Stimulated activated CD4-positive, alpha-beta T cell treated with anti-CD3 and anti-CD28 coated beads, TNF-alpha, amount 100 ng/mL, for 48 hours (primary cell): ENCODE data around the gene KRTAP10-2.
A peak's percentile ranks its signal among the peaks of the same experiment; 100 is the strongest.
"Not testable (repeated sequence)": the region's sequence is repeated elsewhere in the genome, so short reads cannot be mapped to it uniquely, and the experiment has no call there.

Experiments
- DNase-seq, 3 donors: peaks; one replicate each; pipeline ENCODE4 v3.0.0-alpha.2; 2020; ENCODE audit warnings: low read depth in 3 of 3

KRTAP10-2 gene, protein sequence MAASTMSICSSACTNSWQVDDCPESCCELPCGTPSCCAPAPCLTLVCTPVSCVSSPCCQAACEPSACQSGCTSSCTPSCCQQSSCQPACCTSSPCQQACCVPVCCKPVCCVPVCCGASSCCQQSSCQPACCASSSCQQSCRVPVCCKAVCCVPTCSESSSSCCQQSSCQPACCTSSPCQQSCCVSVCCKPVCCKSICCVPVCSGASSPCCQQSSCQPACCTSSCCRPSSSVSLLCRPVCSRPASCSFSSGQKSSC

DNA sequence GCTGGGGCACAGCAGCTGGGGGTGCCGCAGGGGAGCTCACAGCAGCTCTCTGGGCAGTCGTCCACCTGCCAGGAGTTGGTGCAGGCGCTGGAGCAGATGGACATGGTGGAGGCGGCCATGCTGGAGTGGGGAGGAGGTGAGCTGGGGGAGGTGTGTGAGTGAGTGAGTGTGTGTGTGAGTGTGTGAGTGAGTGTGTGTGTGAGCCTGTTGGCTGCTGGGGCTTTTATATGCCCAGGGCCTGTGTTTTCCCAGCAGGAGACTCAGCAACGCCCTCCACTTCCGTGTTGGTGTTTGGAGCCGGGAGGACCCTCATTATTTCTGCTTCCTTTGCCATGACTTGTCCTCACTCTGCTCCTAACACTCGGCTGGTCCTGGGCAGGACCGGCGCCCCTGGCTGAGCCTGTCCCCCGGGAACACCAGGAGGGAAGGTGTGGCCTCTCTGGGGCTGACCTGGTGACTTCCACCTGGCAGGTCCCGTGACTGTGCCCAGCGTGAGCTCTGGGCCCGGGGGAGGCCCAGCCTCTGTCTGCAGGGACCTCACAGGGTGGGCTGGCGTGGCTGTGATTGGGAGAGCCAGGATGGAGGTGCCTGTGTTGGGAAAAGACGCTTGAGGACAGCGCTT is at the start of gene KRTAP10-2:
Gene KRTAP10-2, minus strand, starts transcription at position 166 of the 622 bp plus-strand sequence. Its CDS starts 47 bp downstream, at position 119.
- no peak for DNase-seq

DNA sequence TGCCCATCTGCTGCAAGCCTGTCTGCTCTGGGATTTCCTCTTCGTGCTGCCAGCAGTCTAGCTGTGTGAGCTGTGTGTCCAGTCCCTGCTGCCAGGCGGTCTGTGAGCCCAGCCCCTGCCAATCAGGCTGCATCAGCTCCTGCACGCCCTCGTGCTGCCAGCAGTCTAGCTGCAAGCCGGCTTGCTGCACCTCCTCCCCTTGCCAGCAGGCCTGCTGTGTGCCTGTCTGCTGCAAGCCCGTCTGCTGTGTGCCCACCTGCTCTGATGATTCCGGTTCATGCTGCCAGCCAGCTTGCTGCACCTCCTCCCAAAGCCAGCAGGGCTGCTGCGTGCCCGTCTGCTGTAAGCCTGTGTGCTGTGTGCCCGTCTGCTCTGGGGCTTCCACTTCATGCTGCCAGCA is 49.8 kb upstream of the KRTAP10-2 start:
- DNase-seq, result not testable (repeated sequence)

DNA sequence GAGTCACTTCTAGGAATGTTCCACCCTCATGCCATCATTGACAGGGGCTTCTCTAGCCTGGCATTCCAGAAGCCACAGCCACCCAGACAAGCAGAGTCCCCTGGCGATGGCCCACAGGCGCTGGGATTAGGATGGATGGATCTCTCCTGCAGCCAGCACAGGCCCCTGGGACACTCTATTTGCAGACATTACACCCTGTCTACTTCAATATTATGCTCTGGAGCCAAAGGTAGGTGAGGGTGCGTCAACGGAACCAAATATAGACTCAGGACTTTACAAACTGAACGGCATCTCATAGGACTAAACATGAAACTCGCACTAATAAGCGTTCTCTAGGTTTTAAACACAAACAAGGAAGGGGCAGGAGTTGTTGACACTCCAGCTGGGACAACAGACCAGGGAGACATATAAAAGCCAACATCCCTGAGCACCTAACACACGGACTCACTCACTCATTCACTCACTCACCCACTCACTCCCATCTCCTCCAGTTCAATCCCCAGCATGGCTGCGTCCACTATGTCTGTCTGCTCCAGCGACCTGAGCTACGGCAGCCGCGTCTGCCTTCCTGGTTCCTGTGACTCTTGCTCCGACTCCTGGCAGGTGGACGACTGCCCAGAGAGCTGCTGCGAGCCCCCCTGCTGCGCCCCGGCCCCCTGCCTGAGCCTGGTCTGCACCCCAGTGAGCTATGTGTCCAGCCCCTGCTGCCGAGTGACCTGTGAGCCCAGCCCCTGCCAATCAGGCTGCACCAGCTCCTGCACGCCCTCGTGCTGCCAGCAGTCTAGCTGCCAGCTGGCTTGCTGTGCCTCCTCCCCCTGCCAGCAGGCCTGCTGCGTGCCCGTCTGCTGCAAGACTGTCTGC is 49.0 kb upstream of the KRTAP10-2 start, which contains the start of gene KRTAP10-7:
Gene KRTAP10-7, plus strand, starts transcription at position 480 of the 861 bp plus-strand sequence. Its CDS starts 25 bp downstream, at position 505.
- DNase-seq, result not testable (repeated sequence)

DNA sequence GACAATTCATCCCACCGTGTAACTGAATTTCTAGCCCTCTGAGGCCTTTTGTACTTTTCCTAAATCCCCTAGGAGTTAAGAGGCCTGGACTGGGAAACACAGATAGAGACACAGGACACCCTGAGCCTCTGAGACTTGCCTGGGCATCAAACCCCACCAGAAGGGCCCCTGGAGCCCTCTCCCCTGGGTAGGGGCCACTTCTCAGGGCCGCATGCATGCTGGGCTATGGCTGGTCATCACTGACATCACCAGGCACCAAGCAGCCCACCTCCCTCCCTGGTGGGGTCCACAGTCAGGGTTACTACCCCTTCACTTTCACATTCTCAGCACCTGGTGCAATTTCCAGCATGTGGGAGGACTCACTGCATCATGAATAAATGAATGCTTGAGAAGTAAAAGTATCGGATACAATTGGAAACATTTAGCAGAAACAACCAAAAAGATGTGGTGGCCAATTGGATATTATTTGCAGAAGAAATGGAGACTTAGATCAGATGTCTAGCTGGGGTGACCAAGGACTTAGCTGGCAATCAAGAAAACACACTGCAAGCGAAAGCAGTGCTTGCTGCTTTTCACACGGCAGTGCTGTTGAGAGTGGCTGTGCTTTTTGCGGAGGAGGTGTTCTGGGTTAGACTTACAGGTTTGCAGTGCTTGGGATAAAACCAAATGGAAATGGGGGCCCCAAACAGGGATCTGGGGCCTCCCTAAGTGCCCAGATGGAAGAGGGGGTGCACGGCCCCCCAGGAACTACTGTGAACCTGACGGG is 48.1 kb upstream of the KRTAP10-2 start:
- DNase-seq, result no peak

DNA sequence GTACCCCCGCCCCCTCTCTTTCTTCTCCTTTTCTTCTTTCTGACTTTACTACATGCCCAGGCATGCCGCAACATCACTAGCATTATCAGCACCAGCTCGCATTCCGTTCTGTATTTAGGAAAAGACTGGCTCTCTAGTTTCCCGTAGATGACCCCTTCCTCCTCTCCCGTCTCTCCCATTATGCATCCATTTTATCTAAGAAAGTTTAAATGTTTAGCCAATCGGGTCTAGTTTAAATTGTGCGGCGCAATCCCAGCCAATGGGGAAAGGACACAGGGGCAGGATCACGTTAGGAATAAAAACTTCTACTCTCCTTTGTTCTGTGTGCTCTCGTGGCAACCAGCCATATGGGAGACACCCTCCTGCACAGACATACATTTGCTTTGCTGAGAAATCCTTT is 46.8 kb upstream of the KRTAP10-2 start:
- no peak for DNase-seq

DNA sequence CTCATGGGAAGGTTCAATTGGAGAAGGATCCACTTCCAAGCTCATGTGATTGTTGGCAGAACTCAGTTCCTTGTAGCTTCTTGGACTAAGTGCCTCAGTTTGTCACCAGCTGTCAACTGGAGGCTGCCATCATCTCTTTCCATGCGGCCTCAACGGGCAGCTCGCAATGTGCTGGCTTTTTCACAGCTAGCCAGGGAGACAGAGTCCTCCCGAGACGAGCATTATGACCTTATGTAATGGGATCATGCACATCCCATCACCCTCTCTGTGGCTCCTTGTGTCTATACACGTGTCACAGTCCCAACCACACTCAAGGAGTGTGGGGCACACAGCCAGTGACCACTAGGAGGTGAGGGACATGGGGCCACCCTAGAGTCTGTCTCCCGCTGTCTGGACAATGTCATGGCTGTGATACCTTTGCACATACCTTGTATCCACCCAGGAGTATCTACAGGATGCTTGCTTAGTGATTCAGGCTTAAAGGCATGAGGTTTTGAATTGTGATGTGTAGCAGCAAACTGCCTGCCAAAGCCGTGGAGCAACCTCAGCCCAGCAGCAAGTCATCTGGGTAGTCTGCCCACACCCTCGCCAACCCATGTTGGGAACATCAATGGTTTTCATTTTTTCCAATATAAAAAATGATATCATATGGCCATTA is 44.9 kb upstream of the KRTAP10-2 start:
- DNase-seq, result no peak

DNA sequence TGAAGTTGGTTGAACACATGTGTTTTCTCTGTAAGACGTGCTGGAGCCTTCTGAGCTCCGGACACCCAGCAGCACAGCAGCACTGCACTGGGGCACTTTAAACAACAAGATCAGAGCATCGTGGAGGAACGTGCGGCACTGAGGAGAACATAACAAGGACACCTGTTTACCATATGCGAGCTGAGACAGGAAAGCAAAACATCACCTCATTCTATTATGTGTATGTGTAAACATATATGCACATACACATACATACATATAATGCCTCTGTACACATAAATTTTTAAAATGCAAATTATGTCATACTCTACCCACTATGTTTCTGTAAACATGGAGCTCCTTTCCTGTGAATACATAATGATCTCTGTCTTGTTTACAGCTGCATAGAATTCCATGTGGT is 44.2 kb upstream of the KRTAP10-2 start:
- no peak for DNase-seq

DNA sequence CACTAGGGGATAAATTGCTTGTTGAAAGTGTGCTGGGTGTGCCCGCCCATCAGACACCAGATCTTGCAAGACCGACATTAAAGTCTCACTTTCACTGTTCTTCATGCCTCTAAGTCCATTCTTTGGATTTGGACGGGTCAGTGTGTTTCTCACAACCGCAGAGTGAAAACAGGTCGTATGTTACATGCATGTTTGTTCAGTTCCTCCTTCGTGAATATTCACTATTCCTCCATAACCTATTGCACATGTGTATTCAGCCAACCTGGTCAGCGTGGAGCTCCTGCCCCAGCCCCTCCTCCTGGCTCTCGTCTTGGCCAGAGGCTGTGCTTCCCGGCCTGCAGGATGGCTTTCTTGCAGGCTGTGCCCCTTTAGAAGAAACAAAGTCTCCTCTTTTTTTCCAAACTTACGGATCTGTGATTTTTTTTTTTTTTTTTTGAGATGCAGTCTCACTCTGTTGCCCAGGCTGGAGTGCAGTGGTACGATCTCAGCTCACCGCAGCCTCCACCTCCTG is 43.2 kb upstream of the KRTAP10-2 start:
- no peak for DNase-seq

DNA sequence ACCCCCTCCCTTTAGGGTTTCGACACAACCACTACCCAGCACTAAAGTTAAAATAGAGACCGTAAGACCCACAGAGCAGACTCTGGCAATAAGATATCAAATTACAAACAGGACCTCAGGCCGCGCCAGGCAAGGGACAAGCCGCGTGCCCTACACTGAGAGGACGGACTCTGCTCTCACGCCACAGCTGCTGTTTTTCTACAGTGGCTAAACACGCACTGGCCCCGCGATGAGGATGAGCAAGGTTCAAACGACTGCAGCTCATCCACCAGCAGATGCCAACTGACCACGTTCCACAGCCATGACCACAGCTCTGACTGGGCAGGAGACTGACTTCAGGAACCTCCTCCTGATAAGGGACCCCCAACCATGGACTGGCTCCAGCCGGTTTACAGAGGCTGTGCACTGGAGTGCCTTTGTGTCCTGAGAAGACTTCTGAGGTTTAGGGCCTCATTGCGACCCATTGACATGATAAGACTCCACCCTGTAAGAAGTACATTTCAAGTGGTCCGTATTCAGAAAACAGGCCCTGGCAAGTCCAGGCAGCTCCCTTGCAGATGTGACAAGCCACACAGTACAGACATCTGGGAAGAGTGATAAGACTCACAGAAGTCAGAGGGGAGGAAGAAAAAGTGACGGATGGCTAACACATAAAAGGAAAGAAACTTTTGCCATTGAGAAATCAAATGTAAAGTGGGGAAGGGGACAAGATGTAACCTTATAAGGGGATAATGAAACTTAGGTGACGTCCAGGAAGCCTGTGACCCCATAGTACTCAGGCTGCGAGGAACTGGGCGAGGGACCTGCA is 42.5 kb upstream of the KRTAP10-2 start:
- DNase-seq, result no peak

DNA sequence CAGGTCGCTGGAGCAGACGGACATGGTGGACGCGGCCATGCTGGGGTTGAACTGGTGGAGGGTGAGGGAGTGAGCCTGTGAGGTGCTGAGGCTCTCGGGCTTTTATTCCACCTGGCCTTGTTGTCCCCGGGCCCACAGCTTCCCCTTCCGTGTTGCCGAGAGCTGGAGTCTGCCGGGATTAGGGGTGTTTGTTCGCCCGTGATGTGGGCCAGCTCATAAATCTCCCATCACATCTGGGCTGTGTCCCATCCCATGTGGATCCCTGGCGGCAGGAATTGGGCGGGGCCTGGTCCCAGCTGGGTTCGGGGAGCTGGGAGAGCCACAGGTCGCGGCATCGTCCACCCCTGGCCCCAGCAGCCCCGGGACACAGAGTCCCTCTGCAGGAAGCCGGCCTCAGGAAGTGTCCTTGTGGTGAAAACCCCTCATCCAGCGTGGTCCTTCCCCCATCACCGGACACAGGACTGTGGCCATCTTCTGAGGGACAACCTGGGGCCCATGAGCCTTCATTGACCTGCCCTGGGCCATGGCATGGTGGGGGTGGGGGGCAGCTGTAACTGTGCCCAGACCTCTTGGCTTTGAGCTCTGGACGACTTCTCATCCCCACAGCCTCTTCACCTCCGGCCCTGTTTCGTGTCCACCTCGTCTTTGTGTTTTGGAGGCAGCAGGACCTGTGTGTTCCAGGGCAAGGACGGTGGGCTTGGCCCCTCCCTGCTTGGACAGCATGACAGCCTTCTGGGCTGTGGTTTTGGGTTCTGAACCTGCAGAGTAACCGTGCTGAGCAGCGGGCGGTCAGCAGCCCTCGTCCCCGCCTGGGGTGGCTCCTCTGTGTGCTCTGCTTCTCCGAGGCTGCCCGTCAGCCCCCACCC is 41.4 kb upstream of the KRTAP10-2 start, which contains the start of gene KRTAP10-6:
Gene KRTAP10-6, minus strand, starts transcription at position 60 of the 866 bp plus-strand sequence. Its CDS starts 21 bp downstream, at position 39.
- DNase-seq, result no peak

DNA sequence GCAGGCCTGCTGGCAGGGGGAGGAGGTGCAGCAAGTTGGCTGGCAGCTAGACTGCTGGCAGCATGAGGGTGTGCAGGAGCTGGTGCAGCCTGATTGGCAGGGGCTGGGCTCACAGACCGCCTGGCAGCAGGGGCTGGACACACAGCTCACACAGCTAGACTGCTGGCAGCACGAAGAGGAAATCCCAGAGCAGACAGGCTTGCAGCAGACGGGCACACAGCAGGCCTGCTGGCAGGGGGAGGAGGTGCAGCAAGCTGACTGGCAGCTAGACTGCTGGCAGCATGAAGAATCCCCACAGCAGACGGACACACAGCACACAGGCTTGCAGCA is 40.5 kb upstream of the KRTAP10-2 start:
- DNase-seq, result not testable (repeated sequence)

DNA sequence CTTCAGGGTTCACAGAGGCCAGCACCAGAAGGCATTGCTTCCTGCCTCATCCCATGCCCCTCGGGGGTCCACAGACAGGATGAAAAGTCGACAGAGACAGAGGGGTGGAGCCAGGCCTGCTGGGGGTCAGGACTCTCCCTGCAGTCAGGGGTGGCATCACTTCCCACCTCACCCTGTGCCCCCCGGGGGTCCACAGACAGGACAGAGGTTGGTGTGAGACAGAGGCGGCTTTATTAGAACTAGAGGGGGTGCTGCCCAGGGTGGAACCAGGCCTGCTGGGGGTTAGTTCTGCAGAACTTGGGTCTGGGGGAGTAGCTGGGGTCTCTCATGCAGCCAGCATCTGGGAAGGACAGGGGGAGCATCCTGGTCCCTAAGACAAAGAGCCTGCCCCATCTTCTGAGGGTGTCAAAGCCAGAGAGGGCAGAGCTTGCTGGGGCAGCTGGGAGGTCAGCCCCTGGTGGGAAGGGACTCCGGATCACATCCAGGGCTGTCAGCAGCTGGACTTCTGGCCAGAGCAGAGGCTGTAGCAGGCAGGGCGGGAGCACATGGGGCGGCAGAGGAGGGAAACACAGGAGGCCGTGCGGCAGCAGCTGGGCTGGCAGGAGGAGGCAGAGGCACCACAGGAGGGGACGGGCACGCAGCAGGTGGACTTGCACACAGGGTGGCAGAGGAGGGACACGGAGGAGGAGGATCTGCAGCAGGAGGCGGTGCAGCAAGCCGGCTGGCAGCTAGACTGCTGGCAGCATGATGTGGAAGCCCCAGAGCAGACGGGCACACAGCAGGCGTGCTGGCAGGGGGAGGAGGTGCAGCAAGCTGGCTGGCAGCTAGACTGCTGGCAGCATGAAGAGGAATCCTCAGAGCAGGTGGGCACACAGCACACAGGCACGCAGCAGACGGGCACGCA is 39.8 kb upstream of the KRTAP10-2 start:
- not testable (repeated sequence) for DNase-seq

DNA sequence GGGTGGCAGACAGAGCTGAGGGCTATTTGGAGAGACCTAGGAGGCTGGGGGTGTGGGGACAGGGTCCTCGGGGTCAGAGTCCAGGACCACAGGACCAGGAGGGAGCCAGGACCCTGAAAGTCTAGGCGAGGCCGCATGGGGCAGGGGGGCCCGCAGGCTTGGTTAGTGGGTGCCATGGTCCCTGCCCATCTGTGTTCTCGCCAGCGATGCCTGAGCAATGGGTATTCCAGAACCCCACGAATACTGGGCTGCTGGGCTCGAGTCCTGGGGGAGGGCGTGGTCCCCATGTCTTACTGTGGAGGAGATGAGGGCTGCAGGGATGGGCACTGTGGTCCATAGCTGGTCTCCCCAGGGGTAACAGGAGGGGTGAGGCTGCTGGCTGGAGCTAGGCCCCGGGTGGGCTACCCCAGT is 39.0 kb upstream of the KRTAP10-2 start:
- no peak for DNase-seq

DNA sequence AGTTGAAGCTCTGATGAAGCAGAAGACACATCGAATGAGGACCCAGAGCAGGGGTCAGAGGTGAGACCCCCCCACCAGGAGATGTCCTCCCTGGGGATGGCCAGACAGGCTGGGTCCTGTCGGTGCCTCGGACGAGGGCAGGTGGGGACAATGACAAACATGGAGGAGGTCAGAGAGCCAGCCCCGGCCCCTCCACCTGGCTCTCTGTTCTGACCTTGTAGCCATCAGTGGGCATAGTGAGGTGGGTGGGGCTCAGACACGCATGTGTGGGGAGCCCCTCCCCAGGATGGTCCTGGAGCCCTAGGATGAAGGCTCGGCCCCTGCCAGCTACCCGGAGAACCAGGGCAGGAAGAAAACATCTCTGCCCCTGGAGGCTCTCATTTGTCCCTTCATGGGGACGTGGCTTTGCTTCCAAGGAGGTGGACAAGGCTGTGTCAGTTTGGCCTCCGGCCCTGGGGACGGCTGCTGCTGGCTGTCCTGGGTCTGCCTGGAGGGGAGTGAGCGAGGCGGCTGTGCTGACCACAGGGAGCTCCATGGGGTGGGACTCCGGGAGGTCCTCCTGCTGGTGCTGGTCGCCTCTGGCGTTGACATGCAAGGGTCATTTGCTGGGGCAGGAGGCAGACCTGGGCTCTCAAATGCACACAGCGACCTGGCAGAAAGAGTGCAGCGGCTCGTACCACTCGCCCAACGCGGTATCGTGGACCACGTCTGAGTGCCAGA is 38.4 kb upstream of the KRTAP10-2 start:
- DNase-seq, result no peak

DNA sequence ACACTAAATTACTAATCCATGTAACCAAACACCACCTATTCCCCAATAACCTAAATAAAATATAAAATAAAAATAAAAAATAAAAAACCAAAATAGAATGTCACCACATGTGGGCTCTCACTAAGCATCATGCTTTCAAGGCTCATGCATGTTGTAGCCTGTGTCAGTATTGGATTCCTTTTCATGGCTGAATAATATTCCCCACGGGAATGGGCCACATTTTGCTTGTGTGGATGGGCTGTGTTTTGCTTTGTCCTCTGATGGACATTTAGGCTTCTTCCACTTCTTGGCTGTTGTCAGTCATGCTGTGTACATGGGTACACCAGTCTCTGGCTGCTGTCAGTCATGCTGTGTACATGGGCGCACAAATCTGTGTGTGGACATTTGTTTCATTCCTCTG is 37.8 kb upstream of the KRTAP10-2 start:
- DNase-seq, result no peak

DNA sequence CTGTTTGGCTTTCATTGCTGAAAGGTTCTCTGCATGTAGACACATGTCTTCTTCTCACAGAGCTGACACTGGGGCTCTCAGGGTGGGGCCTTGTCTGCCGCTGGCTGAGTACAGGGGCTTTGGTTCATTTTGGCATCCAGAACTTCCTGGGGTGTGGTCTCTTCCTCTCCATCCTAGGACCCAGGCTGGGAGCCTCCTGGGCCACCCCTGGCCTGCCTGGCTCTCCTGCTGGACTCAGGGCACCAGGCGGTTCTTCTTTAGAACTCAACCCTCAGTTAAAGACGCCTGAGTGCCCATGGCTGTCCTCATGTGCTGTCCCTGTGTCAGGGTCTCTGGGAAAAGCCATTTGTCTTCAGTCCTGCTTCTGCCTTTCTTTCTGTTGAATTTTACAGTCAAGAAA is 34.6 kb upstream of the KRTAP10-2 start:
- DNase-seq, result no peak

DNA sequence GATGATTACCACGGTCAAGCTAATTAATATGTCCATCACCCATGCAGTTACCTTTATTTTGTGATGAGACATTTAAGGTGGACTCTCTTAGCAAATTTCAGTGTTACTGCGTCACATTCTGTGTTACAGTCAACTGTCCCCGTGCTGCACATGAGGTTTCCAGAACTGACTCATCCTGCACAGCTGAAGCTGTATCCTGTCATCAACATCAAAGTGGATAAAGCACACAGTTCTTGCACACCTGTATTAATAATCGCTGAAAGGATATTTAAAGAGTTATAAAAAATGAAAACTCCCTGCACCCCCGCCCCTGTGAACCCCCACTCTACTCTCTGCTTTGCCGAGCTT is 32.5 kb upstream of the KRTAP10-2 start:
- peak in 2 of 3 donors; percentile 6 to 29 for DNase-seq
